ENCODE results near the gene ARGLU1. TPM values are rescaled to one million over a fixed set of nuclear protein-coding genes. Genes with fewer than 3 reads are reported as not detected.

Gene ARGLU1
- total and polyA plus RNA-seq, 2 experiments from 2014 or later = 108 to 166 TPM

DNA sequence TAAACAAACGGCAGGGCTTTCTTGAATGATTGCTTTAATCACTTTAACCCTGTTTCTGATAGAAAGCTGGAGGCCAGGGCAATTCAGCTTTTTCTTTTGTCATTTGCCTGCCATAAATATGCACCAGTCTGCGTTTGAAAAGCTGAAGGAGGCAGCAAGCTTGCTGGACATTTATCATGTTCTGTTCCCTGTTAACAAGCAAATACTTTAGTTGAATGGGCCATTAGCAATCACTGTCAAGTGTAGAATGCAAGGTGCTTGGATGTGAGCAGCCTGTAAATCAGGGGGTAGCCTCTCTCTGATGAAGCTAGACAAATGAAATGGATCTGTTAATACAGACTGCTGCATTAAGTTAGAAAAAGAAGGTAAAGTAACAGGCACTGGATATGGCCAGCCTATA, 40.1 kb downstream of the ARGLU1 start:
- TF ChIP-seq NANOG (IDR thresholded peaks at IDR 0.05; ENCODE audit: borderline replicate concordance) (no peak; the same call in 1 of the 2 replicates), EZH2 (IDR thresholded peaks at IDR 0.05; ENCODE audit: low read depth, unreplicated experiment) (no peak), STAT1 (IDR thresholded peaks at IDR 0.05; ENCODE audit: unreplicated experiment) (no peak), JUNB (IDR thresholded peaks at IDR 0.05; ENCODE audit: unreplicated experiment) (no peak), EZH2phosphoT487 (IDR thresholded peaks at IDR 0.05; ENCODE audit: unreplicated experiment) (no peak), POLR2AphosphoS5 (IDR thresholded peaks at IDR 0.05; ENCODE audit: low read depth) (no peak), ZNF331 (CRISPR knock-in tag; IDR thresholded peaks at IDR 0.05; ENCODE audit: low read depth) (no peak), ZNF114 (CRISPR knock-in tag; IDR thresholded peaks at IDR 0.05) (no peak), CREB1 (CRISPR knock-in tag; IDR thresholded peaks at IDR 0.05; ENCODE audit: low read depth) (no peak)
- TF ChIP-seq, protein P1, sequence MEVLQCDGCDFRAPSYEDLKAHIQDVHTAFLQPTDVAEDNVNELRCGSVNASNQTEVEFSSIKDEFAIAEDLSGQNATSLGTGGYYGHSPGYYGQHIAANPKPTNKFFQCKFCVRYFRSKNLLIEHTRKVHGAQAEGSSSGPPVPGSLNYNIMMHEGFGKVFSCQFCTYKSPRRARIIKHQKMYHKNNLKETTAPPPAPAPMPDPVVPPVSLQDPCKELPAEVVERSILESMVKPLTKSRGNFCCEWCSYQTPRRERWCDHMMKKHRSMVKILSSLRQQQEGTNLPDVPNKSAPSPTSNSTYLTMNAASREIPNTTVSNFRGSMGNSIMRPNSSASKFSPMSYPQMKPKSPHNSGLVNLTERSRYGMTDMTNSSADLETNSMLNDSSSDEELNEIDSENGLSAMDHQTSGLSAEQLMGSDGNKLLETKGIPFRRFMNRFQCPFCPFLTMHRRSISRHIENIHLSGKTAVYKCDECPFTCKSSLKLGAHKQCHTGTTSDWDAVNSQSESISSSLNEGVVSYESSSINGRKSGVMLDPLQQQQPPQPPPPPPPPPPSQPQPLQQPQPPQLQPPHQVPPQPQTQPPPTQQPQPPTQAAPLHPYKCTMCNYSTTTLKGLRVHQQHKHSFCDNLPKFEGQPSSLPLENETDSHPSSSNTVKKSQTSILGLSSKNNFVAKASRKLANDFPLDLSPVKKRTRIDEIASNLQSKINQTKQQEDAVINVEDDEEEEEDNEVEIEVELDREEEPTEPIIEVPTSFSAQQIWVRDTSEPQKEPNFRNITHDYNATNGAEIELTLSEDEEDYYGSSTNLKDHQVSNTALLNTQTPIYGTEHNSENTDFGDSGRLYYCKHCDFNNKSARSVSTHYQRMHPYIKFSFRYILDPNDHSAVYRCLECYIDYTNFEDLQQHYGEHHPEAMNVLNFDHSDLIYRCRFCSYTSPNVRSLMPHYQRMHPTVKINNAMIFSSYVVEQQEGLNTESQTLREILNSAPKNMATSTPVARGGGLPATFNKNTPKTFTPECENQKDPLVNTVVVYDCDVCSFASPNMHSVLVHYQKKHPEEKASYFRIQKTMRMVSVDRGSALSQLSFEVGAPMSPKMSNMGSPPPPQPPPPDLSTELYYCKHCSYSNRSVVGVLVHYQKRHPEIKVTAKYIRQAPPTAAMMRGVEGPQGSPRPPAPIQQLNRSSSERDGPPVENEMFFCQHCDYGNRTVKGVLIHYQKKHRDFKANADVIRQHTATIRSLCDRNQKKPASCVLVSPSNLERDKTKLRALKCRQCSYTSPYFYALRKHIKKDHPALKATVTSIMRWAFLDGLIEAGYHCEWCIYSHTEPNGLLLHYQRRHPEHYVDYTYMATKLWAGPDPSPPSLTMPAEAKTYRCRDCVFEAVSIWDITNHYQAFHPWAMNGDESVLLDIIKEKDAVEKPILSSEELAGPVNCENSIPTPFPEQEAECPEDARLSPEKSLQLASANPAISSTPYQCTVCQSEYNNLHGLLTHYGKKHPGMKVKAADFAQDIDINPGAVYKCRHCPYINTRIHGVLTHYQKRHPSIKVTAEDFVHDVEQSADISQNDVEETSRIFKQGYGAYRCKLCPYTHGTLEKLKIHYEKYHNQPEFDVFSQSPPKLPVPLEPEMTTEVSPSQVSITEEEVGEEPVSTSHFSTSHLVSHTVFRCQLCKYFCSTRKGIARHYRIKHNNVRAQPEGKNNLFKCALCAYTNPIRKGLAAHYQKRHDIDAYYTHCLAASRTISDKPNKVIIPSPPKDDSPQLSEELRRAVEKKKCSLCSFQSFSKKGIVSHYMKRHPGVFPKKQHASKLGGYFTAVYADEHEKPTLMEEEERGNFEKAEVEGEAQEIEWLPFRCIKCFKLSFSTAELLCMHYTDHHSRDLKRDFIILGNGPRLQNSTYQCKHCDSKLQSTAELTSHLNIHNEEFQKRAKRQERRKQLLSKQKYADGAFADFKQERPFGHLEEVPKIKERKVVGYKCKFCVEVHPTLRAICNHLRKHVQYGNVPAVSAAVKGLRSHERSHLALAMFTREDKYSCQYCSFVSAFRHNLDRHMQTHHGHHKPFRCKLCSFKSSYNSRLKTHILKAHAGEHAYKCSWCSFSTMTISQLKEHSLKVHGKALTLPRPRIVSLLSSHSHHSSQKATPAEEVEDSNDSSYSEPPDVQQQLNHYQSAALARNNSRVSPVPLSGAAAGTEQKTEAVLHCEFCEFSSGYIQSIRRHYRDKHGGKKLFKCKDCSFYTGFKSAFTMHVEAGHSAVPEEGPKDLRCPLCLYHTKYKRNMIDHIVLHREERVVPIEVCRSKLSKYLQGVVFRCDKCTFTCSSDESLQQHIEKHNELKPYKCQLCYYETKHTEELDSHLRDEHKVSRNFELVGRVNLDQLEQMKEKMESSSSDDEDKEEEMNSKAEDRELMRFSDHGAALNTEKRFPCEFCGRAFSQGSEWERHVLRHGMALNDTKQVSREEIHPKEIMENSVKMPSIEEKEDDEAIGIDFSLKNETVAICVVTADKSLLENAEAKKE (CRISPR knock-in tag; IDR thresholded peaks at IDR 0.05) = no peak
- TF ChIP-seq, protein P2, sequence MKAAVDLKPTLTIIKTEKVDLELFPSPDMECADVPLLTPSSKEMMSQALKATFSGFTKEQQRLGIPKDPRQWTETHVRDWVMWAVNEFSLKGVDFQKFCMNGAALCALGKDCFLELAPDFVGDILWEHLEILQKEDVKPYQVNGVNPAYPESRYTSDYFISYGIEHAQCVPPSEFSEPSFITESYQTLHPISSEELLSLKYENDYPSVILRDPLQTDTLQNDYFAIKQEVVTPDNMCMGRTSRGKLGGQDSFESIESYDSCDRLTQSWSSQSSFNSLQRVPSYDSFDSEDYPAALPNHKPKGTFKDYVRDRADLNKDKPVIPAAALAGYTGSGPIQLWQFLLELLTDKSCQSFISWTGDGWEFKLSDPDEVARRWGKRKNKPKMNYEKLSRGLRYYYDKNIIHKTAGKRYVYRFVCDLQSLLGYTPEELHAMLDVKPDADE (IDR thresholded peaks at IDR 0.05) = no peak
- TF ChIP-seq, protein P3, sequence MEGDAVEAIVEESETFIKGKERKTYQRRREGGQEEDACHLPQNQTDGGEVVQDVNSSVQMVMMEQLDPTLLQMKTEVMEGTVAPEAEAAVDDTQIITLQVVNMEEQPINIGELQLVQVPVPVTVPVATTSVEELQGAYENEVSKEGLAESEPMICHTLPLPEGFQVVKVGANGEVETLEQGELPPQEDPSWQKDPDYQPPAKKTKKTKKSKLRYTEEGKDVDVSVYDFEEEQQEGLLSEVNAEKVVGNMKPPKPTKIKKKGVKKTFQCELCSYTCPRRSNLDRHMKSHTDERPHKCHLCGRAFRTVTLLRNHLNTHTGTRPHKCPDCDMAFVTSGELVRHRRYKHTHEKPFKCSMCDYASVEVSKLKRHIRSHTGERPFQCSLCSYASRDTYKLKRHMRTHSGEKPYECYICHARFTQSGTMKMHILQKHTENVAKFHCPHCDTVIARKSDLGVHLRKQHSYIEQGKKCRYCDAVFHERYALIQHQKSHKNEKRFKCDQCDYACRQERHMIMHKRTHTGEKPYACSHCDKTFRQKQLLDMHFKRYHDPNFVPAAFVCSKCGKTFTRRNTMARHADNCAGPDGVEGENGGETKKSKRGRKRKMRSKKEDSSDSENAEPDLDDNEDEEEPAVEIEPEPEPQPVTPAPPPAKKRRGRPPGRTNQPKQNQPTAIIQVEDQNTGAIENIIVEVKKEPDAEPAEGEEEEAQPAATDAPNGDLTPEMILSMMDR (conservative IDR thresholded peaks at IDR 0.05; ENCODE audit: low read depth in 2 of 2) = no peak
- TF ChIP-seq, protein P4, sequence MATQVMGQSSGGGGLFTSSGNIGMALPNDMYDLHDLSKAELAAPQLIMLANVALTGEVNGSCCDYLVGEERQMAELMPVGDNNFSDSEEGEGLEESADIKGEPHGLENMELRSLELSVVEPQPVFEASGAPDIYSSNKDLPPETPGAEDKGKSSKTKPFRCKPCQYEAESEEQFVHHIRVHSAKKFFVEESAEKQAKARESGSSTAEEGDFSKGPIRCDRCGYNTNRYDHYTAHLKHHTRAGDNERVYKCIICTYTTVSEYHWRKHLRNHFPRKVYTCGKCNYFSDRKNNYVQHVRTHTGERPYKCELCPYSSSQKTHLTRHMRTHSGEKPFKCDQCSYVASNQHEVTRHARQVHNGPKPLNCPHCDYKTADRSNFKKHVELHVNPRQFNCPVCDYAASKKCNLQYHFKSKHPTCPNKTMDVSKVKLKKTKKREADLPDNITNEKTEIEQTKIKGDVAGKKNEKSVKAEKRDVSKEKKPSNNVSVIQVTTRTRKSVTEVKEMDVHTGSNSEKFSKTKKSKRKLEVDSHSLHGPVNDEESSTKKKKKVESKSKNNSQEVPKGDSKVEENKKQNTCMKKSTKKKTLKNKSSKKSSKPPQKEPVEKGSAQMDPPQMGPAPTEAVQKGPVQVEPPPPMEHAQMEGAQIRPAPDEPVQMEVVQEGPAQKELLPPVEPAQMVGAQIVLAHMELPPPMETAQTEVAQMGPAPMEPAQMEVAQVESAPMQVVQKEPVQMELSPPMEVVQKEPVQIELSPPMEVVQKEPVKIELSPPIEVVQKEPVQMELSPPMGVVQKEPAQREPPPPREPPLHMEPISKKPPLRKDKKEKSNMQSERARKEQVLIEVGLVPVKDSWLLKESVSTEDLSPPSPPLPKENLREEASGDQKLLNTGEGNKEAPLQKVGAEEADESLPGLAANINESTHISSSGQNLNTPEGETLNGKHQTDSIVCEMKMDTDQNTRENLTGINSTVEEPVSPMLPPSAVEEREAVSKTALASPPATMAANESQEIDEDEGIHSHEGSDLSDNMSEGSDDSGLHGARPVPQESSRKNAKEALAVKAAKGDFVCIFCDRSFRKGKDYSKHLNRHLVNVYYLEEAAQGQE (IDR thresholded peaks at IDR 0.05; ENCODE audit: unreplicated experiment) = no peak
- H3K4me1 ChIP-seq (ENCODE audit: insufficient read depth) = peaks cover 83% of the 10 kb centered on the region
- no peak for DNase-seq (ENCODE audit: low spot score)
- H3K4me2 ChIP-seq = peak overlapping the region; percentile 78
- Mint-ChIP-seq H3K36me3 (ENCODE audit: low read depth) (no peaks in the 10 kb centered on the region), H3K9me3 (no peaks in the 10 kb centered on the region), H3K4me3 (no peak overlapping the region), H3K4me1 (peaks cover 91% of the 10 kb centered on the region), H3K27ac (no peak overlapping the region), H3K27me3 (ENCODE audit: insufficient read depth, low read depth, poor library complexity) (peaks cover 3% of the 10 kb centered on the region)
- peaks cover 3% of the 10 kb centered on the region for H4K20me1 ChIP-seq (replicated peaks; ENCODE audit: insufficient read depth)
- no peaks in the 10 kb centered on the region for H3K36me3 ChIP-seq (ENCODE audit: insufficient read depth)
- no peak for ATAC-seq
- peaks cover 91% of the 10 kb centered on the region for H3K79me2 ChIP-seq (replicated peaks; ENCODE audit: insufficient read depth)
- no peak overlapping the region for H3K27ac ChIP-seq (ENCODE audit: low read depth)
- no peaks in the 10 kb centered on the region for H3K9me2 ChIP-seq (ENCODE audit: insufficient read depth)
- no peak overlapping the region; the same call in 1 of the 2 replicates for H3K4me3 ChIP-seq
- H3F3A ChIP-seq (replicated peaks; ENCODE audit: low read depth) = no peaks in the 10 kb centered on the region
- peaks cover 19% of the 10 kb centered on the region; the same call in 1 of the 2 replicates for H3K27me3 ChIP-seq (ENCODE audit: insufficient read depth)
- no peak overlapping the region for H2AFZ ChIP-seq

All from GM23338 (cell line).